NCI-H1417 (cell line): ENCODE data around the gene VEGFC.

ENCODE experiments used
- DNase-seq, 3 experiments: peaks; one replicate each; lab custom pipeline; 2025; lab: John Stamatoyannopoulos, UW

Gene VEGFC

DNA sequence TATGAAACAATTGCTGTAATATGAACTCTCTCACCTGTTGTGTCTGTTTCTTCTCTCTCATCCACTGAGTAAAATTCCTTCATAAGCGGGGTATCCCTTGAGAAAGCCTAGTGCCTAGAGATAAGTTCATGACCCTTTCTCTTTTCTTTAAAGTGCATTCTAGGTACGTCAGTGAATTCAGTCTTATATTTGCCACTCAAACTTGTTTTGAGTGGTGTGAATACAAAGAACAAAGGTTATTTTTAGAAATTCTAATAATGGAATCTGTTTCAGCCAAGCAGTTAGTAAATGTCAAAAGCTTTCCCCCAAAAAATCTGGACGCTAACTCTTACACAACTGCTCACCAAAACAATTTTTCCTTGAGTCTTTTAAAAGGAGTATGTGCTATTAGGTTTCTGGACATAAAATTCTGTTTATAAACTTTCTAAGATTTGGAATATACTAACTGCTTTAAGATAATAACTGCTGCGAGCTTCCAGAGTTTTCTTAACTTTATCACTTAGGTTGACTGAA is 112.0 kb downstream of the VEGFC start:
- no peak for DNase-seq

DNA sequence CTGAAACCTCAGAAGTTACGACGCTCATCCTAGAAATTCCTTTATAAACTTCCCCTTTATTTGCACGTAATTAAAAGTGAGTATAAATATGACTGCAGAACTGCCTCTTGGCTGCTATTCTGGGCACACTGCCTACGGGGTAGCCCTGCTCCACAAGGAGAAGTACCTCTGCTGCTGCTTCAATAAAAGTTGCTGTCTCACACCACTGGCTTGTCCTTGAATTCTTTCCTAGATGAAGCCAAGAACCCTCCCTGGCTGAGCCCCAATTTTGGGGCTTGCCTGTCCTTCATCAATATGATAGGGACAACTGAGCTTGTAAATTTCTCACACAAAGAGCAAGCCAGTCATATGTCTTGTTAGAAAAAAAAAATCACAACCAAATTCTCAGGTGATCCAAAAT is 115.8 kb downstream of the VEGFC start:
- no peak for DNase-seq

- no peak for DNase-seq
Measured at GRCh38 chr4:176675810-176676209, 116.9 kb downstream of the VEGFC start.

DNA sequence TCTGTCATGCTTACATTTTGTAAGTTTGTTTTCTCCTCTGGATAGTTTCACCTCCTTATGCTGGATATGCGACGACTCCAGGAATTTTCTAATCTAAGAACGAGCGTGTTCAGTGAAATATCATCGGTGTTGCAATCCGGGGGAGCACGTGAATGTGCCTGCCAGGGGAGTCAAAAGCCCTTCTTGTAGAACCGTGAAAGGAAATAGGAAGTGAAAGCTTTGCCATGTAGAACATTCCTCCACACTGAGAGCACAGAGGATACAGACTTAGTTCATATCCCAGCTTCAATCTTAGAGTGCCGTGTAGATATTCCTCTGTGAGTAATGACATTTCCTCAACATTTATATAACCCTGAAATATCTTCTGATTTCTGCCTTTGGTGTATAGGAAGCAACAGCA is 121.2 kb downstream of the VEGFC start:
- no peak for DNase-seq

- DNase-seq = no peak
Measured at GRCh38 chr4:176668324-176668723, 124.4 kb downstream of the VEGFC start.

- DNase-seq = no peak
Measured at GRCh38 chr4:176664964-176665363, 127.8 kb downstream of the VEGFC start.

- no peak for DNase-seq
Measured at GRCh38 chr4:176660561-176660960, 132.2 kb downstream of the VEGFC start.

DNA sequence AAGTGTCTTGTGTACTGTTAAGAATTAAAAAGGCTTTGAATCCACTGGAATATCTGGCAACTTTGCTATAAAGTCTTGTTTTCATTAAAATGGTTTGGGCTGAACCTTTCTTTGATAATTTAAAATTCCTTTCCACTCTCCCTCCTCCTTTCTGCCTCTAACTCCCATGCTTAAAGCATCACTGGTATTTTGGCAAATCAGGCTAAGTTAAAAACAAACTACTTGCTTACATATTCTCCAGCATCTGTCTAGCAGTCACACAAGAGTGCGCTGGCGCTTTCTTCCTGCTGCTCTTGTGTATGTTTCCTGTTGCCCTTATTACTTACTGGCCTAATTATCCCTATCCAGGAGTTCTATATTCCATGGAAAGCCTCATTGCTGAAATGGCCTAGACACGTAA is 136.6 kb downstream of the VEGFC start:
- peak in 1 of 3 experiments; percentile 26 for DNase-seq

DNA sequence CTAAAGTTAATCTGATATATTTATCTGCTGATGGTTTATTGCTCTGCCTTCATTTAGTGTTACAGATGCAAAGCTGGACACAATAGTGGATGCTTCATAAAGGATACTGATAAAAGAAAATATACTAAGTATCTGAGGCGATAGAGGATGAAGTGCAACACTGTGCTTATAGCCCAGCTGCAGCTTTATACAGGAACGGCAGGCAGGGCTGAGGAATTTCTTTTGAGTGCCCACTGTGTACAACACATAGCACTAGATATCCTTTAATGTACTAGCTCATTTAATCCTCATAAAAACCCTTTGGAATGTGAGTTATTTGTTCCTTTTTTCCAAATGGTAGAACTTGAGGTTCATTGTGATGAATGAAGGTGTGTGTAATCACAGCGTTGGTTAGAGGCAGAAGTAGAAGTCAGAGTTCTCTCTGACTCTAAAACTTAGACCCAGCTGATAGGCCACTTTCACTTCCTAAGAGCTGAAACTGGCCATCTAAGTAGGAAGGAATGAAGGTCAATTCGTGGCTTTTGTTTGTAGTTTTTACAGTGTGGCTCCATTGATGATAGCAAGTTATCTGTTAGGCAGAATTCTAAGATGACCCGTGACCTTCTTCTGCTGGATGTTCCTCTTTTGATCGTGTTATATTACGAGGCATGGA is 138.0 kb downstream of the VEGFC start:
- DNase-seq = no peak

GRCh38 chr4:176653401-176654220 is 139.1 kb downstream of the VEGFC start:
- DNase-seq = no peak

DNA sequence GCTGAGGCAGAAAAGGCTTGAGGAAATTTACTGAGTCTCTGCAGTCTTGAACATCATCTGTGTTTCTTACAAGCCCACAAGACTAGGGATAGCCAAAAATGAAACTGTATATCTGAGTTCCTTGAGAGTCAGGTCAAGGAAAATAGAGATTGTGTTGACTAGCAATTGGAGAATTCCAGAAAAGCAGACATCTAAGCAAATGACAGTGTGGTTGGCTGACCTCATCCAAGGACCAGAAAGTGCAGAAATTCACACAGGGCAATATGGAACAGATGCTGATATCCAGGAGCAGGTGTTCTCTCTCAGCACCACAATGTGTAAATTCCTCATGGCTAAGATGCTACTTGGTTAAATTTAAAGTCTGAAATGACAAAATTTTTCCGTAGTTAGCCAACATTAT is 146.4 kb downstream of the VEGFC start:
- no peak for DNase-seq

DNA sequence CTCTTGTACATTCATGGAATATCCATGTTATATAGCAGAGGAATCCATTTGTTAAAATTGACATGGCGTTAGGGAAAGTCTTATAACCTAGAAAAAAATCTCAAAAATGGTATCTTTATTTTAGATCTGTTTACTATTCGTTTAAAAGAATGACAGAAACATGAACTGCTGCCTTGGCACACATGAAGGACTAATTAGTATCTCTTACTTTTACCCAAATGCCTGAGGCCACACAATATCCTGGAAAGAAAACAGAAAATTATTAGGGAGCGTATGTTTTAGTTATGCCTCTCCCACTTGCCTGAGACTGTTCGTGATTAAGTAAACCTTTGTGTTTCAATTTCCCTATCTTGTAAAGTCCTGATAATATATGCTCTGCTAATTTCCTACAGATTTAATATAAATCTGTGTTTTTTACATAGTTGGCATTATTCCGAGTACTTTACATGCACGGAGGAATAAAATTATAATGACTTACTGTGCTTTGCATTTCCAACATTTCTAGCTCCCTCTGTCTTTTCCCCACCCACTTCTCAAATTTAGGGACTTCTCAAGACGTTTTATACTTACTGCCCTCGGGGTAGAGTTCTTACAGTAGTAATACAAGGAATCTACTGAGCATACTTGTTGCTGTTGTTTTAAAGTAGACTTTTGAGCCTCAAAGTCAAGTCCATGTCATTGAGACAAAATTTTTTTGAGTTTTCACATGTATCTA is 147.3 kb downstream of the VEGFC start:
- DNase-seq = no peak

GRCh38 chr4:176642472-176642871 is 150.2 kb downstream of the VEGFC start:
- no peak for DNase-seq

DNA sequence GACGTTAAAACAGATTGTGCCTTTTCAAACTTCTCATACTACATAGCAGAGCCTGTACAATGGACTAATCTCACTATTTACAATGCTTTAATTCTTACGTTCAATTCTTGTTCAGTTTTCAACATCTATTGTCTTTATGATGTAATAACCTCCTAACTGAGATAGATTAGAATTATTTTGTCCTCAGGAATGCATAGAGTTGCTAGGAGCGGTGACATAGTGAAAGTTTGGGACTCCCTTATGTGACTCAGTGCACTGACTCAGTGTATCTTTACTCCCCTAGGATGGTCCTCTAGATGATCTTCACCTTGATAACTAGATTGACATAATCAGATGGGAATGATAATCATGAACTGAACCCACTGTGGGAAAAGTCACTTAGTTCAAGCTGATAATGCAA is 151.5 kb downstream of the VEGFC start:
- DNase-seq = no peak

- no peak for DNase-seq
Measured at GRCh38 chr4:176638992-176639391, 153.7 kb downstream of the VEGFC start.

GRCh38 chr4:176636292-176636691 is 156.4 kb downstream of the VEGFC start:
- DNase-seq = peak in 1 of 3 experiments; percentile 44

- peak in 1 of 3 experiments; percentile 36 for DNase-seq
Measured at GRCh38 chr4:176635372-176636261, 157.1 kb downstream of the VEGFC start.
